Limb (tissue), 2 donors: ENCODE data around the gene EFS.

ENCODE experiments used
- DNase-seq, 2 donors: peaks; one replicate each; pipeline ENCODE4 v3.0.0-alpha.2; 2016; ENCODE audit errors: extremely low spot score in 2 of 2

Gene EFS

DNA sequence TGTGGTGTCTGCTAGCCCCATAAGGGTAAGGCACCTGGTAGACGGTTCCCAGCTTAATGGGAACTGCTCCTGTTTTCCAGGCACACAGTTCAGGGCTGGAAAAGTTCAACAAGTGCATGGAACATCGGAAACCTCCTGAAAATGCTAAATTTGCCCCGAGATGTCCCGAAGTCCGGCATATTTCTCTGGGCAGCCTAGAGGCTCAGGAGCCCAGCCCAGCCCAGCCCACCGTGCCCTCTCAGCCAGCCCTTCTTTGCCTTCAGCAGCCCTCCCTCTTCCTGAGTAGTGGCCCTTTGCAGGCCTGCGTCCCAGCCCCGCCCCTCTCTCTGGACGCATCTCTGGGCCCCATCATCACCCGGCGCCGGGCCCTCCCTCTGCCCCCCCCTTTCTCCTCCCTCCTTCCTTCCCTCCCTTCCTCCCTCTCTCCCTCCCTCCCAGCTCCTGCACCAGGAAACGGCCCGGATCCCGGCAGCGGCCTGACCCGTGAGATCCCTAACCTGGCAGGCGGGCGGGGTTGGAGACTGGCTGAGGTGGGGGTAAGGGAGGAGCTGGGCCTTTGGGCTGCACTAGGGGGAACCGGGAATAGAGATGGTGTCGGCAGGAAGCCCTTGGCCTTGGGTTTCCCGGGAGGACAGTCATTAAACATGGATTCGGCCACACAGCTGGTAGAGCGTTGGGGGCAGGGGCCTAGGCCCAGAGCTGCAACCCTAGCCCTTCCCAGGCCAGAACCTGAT lies 58.4 kb downstream of the EFS start, which contains the start of gene BCL2L2:
Gene BCL2L2, plus strand, starts transcription at position 422 of the 734 bp plus-strand sequence. CDS start 935 bp downstream, outside the sequence.
- DNase-seq: peak; percentile 92 to 95
